ENCODE measurements around the gene XYLT2.

The XYLT2 gene

DNA sequence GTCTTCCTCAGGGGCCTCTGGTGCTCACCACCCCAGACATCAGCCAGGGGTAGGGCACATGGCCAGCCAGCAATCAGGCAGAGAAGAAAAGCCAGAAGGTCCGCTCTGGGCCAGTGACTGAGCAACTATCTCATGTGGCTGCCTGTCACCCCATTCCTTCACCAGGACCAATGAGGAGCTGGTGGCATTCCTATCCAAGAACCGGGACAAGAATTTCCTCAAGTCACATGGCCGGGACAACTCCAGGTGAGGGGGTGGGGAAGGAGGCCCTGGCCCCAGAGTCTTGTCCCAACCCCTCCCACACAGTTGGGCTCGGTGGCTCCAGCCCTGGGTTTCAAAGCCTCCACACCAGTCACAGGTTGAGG, 9.4 kb downstream of the XYLT2 start:
- H3K27ac ChIP-seq (ENCODE audit: low read depth, low read length): no peak overlapping the region
- H3K36me3 ChIP-seq (ENCODE audit: control insufficient read depth in 5 of 5, insufficient read depth in 5 of 5, low read length in 5 of 5): peaks cover 0 to 75% (median 70%) of the 10 kb centered on the region in 5 donors
- peaks cover 0 to 9% (median 4%) of the 10 kb centered on the region in 5 donors for H3K4me1 ChIP-seq (ENCODE audit: control insufficient read depth in 5 of 5, insufficient read depth in 5 of 5, low read length in 5 of 5)
- no peaks in the 10 kb centered on the region for H3K9me3 ChIP-seq (ENCODE audit: control insufficient read depth in 5 of 5, low read length in 5 of 5)
- no peak overlapping the region for H3K9ac ChIP-seq (ENCODE audit: low read length in 5 of 5)
- H3K27me3 ChIP-seq (ENCODE audit: control insufficient read depth in 5 of 5, insufficient read depth in 4 of 5, low read length in 5 of 5): no peaks in the 10 kb centered on the region
- H3K4me3 ChIP-seq (ENCODE audit: low read depth in 1 of 5, low read length in 5 of 5): no peak overlapping the region

DNA sequence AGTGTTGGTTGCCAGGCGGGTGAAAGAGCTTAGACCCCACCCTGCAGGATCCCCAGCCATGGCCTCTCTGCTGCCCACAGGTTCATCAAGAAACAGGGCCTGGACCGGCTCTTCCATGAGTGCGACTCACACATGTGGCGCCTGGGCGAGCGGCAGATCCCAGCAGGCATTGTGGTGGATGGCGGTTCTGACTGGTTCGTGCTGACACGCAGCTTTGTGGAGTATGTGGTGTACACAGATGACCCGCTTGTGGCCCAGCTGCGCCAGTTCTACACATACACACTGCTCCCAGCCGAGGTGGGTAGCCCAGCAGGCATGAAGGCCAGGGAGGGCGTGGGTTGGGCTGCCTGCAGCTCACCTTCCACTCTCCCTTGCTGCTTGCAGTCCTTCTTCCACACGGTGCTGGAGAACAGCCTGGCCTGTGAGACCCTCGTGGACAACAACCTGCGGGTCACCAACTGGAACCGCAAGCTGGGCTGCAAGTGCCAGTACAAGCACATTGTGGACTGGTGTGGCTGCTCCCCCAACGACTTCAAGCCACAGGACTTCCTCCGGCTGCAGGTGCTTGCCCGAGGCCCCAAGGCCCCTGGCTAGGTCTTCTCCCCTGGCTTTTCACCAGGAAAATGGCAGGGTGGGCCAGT, 9.9 kb downstream of the XYLT2 start:
- Histone ChIP-seq H3K36me3 (ENCODE audit: control insufficient read depth in 5 of 5, insufficient read depth in 5 of 5, low read length in 5 of 5) (peaks cover 0 to 80% (median 73%) of the 10 kb centered on the region in 5 donors), H3K4me1 (ENCODE audit: control insufficient read depth in 5 of 5, insufficient read depth in 5 of 5, low read length in 5 of 5) (peaks cover 0 to 9% (median 4%) of the 10 kb centered on the region in 5 donors), H3K9me3 (ENCODE audit: control insufficient read depth in 5 of 5, low read length in 5 of 5) (no peaks in the 10 kb centered on the region), H3K4me3 (ENCODE audit: low read depth in 1 of 5, low read length in 5 of 5) (no peak overlapping the region), H3K27me3 (ENCODE audit: control insufficient read depth in 5 of 5, insufficient read depth in 4 of 5, low read length in 5 of 5) (no peaks in the 10 kb centered on the region), H3K27ac (ENCODE audit: low read depth, low read length) (no peak overlapping the region), H3K9ac (ENCODE audit: low read length in 5 of 5) (no peak overlapping the region)

DNA sequence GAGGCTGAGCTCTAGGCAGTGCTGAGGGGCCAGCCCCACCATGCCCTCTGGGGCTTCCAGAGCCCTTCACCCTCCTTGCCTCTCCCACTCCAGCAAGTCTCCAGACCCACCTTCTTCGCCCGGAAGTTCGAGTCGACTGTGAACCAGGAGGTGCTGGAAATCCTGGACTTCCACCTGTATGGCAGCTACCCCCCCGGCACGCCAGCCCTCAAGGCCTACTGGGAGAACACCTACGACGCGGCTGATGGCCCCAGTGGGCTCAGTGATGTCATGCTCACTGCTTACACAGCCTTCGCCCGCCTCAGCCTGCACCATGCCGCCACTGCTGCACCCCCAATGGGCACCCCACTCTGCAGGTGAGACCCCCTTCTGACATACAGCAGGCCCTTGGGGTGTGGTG, 10.5 kb downstream of the XYLT2 start:
- peaks cover 0 to 9% (median 4%) of the 10 kb centered on the region in 5 donors for H3K4me1 ChIP-seq (ENCODE audit: control insufficient read depth in 5 of 5, insufficient read depth in 5 of 5, low read length in 5 of 5)
- H3K4me3 ChIP-seq (ENCODE audit: low read depth in 1 of 5, low read length in 5 of 5): no peak overlapping the region
- peaks cover 0 to 84% (median 73%) of the 10 kb centered on the region in 5 donors for H3K36me3 ChIP-seq (ENCODE audit: control insufficient read depth in 5 of 5, insufficient read depth in 5 of 5, low read length in 5 of 5)
- H3K9ac ChIP-seq (ENCODE audit: low read length in 5 of 5): no peak overlapping the region
- no peaks in the 10 kb centered on the region for H3K9me3 ChIP-seq (ENCODE audit: control insufficient read depth in 5 of 5, low read length in 5 of 5)
- no peaks in the 10 kb centered on the region for H3K27me3 ChIP-seq (ENCODE audit: control insufficient read depth in 5 of 5, insufficient read depth in 4 of 5, low read length in 5 of 5)
- H3K27ac ChIP-seq (ENCODE audit: low read depth, low read length): no peak overlapping the region

DNA sequence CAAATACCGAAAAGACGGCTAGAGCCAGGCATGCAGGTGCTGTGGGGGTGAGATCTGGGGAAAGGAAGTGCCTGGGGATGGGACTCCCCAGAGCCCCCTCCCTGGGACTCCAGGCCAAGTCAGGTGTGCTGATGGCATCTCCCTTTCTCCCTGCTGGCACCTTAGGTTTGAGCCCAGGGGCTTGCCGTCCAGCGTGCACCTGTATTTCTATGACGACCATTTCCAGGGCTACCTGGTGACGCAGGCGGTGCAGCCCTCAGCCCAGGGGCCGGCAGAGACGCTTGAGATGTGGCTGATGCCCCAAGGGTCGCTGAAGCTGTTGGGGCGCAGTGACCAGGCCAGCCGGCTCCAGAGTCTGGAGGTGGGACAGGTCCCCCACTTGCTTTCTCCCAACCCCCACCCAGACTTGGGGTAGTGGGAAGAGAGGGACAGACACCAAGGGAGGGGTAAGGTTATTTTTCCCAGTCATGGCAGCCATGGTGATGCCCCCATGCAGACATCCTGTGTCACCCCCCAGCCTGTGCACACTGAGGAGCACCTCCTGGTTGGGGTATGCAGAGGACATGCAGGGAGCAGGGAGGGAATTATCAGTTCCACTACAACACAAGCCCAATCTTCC, 11.1 kb downstream of the XYLT2 start:
- no peaks in the 10 kb centered on the region for H3K27me3 ChIP-seq (ENCODE audit: control insufficient read depth in 5 of 5, insufficient read depth in 4 of 5, low read length in 5 of 5)
- H3K9ac ChIP-seq (ENCODE audit: low read length in 5 of 5): no peak overlapping the region
- H3K9me3 ChIP-seq (ENCODE audit: control insufficient read depth in 5 of 5, low read length in 5 of 5): no peaks in the 10 kb centered on the region
- H3K27ac ChIP-seq (ENCODE audit: low read depth, low read length): no peak overlapping the region
- peaks cover 0 to 8% (median 4%) of the 10 kb centered on the region in 5 donors for H3K4me1 ChIP-seq (ENCODE audit: control insufficient read depth in 5 of 5, insufficient read depth in 5 of 5, low read length in 5 of 5)
- H3K36me3 ChIP-seq (ENCODE audit: control insufficient read depth in 5 of 5, insufficient read depth in 5 of 5, low read length in 5 of 5): peaks cover 0 to 83% (median 73%) of the 10 kb centered on the region in 5 donors
- no peak overlapping the region for H3K4me3 ChIP-seq (ENCODE audit: low read depth in 1 of 5, low read length in 5 of 5)

DNA sequence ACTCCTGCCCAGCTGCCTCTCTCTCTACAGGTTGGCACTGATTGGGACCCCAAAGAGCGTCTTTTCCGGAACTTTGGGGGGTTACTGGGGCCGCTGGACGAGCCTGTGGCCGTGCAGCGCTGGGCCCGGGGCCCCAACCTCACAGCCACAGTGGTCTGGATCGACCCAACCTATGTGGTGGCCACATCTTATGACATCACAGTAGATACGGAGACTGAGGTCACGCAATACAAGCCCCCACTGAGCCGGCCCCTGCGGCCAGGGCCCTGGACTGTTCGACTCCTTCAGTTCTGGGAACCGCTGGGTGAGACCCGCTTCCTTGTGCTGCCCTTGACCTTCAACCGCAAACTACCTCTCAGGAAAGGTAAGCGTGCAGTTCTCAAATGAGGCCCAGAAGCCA, 12.3 kb downstream of the XYLT2 start:
- Histone ChIP-seq H3K9me3 (ENCODE audit: control insufficient read depth in 5 of 5, low read length in 5 of 5) (no peaks in the 10 kb centered on the region), H3K4me3 (ENCODE audit: low read depth in 1 of 5, low read length in 5 of 5) (no peak overlapping the region), H3K27ac (ENCODE audit: low read depth, low read length) (no peak overlapping the region), H3K4me1 (ENCODE audit: control insufficient read depth in 5 of 5, insufficient read depth in 5 of 5, low read length in 5 of 5) (peaks cover 0 to 7% (median 4%) of the 10 kb centered on the region in 5 donors), H3K27me3 (ENCODE audit: control insufficient read depth in 5 of 5, insufficient read depth in 4 of 5, low read length in 5 of 5) (no peaks in the 10 kb centered on the region), H3K36me3 (ENCODE audit: control insufficient read depth in 5 of 5, insufficient read depth in 5 of 5, low read length in 5 of 5) (peaks cover 0 to 79% (median 69%) of the 10 kb centered on the region in 5 donors), H3K9ac (ENCODE audit: low read length in 5 of 5) (no peak overlapping the region)

DNA sequence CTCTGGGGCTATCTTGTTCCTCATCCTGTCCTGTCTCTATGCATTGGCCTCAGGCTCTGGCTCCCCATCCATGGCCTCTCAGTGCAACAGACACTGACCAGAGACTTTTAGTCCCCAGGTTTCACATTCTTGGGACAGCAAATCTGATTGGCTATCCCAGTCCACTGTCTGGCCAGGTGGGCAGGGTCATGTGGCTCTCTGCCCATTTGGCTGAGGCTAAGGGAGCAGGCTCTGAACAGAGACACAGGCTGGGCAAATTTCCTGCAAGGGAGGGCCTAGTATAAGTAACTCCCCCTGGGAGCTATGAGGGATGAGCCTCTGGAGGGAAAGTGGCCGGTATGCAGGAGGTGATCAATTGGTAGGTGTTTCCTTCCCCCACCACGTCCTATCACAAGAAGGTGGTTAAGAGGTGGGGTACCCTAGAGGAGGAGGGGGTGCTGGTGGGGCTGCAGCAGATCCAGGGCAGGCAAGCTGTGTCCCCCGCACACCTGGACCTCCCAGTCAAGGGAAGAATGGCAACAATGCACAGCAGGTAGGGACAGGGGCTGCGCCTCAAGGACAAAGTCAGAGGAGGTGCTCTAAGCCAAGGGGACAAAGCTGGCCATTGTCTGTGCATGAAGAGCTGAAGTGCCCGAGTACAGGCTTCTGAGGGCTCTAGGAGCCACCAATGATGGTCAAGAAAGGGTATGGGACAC, 13.2 kb downstream of the XYLT2 start:
- no peak overlapping the region for H3K9ac ChIP-seq (ENCODE audit: low read length in 5 of 5)
- H3K4me1 ChIP-seq (ENCODE audit: control insufficient read depth in 5 of 5, insufficient read depth in 5 of 5, low read length in 5 of 5): peaks cover 0 to 7% (median 4%) of the 10 kb centered on the region in 5 donors
- H3K9me3 ChIP-seq (ENCODE audit: control insufficient read depth in 5 of 5, low read length in 5 of 5): no peaks in the 10 kb centered on the region
- no peaks in the 10 kb centered on the region for H3K27me3 ChIP-seq (ENCODE audit: control insufficient read depth in 5 of 5, insufficient read depth in 4 of 5, low read length in 5 of 5)
- H3K36me3 ChIP-seq (ENCODE audit: control insufficient read depth in 5 of 5, insufficient read depth in 5 of 5, low read length in 5 of 5): peaks cover 0 to 69% (median 61%) of the 10 kb centered on the region in 5 donors
- H3K27ac ChIP-seq (ENCODE audit: low read depth, low read length): no peak overlapping the region
- no peak overlapping the region for H3K4me3 ChIP-seq (ENCODE audit: low read depth in 1 of 5, low read length in 5 of 5)

DNA sequence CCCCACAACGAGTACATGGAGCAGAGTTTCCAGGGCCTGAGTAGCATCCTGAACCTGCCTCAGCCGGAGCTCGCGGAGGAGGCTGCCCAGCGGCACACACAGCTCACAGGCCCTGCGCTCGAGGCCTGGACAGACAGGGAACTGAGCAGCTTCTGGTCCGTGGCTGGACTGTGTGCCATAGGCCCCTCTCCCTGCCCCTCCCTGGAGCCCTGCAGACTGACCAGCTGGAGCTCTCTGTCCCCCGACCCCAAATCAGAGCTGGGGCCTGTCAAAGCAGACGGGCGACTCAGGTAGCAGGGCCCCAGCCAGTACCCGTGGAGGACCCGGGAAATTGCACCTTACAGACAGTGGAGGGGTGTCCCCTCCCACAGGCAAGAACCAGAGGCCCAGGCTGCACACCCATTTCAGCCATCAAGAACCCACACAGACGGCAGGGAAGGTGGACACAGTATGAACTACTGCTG, 14.1 kb downstream of the XYLT2 start:
- no peaks in the 10 kb centered on the region for H3K27me3 ChIP-seq (ENCODE audit: control insufficient read depth in 5 of 5, insufficient read depth in 4 of 5, low read length in 5 of 5)
- H3K4me1 ChIP-seq (ENCODE audit: control insufficient read depth in 5 of 5, insufficient read depth in 5 of 5, low read length in 5 of 5): peaks cover 0 to 7% (median 4%) of the 10 kb centered on the region in 5 donors
- no peak overlapping the region for H3K4me3 ChIP-seq (ENCODE audit: low read depth in 1 of 5, low read length in 5 of 5)
- H3K9ac ChIP-seq (ENCODE audit: low read length in 5 of 5): no peak overlapping the region
- peaks cover 0 to 62% (median 57%) of the 10 kb centered on the region in 5 donors for H3K36me3 ChIP-seq (ENCODE audit: control insufficient read depth in 5 of 5, insufficient read depth in 5 of 5, low read length in 5 of 5)
- H3K9me3 ChIP-seq (ENCODE audit: control insufficient read depth in 5 of 5, low read length in 5 of 5): no peaks in the 10 kb centered on the region
- no peak overlapping the region for H3K27ac ChIP-seq (ENCODE audit: low read depth, low read length)

DNA sequence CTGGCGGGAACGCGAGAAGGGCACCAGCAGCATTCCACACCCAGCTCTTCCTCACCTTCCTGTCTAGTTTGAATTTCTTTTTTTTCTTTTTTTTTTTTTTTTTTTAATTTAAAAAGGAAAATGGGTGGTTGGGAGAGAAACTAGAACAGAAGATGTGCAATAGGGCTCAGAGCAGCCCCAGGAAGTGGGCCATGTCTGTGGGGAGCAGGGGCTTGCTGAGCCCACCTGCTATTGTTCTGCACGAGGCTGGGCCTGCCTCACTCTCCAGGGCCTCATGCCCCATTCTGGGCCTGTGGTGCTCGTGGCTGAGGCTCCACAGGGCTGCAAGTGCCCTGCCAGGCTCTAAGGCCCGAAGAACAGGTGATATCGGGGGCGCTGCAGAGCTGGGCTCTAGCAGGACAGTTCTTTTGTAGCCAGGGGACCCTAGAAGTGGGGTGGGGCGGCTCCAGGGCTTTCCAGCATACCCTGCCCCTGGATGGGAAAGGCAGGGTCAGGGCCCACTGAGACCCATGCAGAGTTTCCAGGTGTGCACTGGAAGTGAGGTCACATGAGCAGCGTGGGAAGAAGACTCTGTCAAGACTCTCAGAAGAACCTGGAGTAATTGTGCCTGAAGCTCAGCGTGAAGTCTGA, 14.7 kb downstream of the XYLT2 start:
- no peak overlapping the region for H3K9ac ChIP-seq (ENCODE audit: low read length in 5 of 5)
- no peak overlapping the region for H3K4me3 ChIP-seq (ENCODE audit: low read depth in 1 of 5, low read length in 5 of 5)
- H3K4me1 ChIP-seq (ENCODE audit: control insufficient read depth in 5 of 5, insufficient read depth in 5 of 5, low read length in 5 of 5): peaks cover 0 to 7% (median 4%) of the 10 kb centered on the region in 5 donors
- H3K27me3 ChIP-seq (ENCODE audit: control insufficient read depth in 5 of 5, insufficient read depth in 4 of 5, low read length in 5 of 5): no peaks in the 10 kb centered on the region
- peaks cover 0 to 61% (median 56%) of the 10 kb centered on the region in 5 donors for H3K36me3 ChIP-seq (ENCODE audit: control insufficient read depth in 5 of 5, insufficient read depth in 5 of 5, low read length in 5 of 5)
- H3K27ac ChIP-seq (ENCODE audit: low read depth, low read length): no peak overlapping the region
- H3K9me3 ChIP-seq (ENCODE audit: control insufficient read depth in 5 of 5, low read length in 5 of 5): no peaks in the 10 kb centered on the region

DNA sequence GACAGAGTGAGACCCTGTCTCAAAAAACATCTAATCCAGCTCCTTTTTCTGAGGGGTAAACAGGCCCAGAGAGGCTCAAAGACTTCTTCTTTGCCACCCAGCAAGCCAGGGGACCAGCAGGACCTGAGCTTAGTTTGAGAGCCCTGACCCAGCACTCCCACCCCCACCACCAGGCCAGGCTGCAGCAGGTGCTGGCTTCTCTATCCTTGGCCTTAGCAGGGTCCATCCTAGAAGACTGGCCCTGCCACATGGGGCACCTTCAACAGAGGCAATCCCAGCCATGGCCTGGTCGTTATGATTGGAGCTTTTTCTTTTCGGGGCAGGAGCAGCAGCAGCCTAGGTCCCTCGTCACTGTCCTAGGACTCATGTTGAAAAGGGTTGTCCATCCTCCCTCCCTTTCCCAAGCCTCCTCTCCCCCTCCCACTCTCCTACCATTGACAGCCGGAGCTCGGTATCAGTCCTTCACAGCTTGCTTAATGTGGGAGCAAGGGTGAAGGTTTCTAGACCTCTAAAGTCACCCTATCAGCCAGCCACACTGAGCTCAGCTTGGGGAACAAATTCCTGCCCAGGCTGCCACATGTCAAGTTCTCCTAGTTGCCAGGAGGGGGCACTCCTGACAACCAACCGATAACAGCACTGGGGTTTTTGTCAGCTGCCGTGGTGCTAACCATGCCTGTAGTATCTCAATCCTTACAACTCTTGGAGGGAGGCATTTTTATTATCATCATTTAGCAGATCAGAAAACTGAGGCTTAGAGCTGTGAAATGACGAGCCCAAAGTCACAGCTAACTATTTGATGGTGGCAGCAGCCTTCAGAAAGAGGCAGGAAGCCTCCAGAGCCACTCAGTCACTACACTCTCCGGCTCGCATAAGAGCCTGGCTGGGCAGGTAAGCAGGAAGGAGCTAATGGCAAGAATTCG, 15.9 kb downstream of the XYLT2 start:
- peak overlapping the region in 1 of 5 donors; percentile 11 for H3K9ac ChIP-seq (ENCODE audit: low read length in 5 of 5)
- H3K27me3 ChIP-seq (ENCODE audit: control insufficient read depth in 5 of 5, insufficient read depth in 4 of 5, low read length in 5 of 5): no peaks in the 10 kb centered on the region
- H3K4me3 ChIP-seq (ENCODE audit: low read depth in 1 of 5, low read length in 5 of 5): no peak overlapping the region
- H3K27ac ChIP-seq (ENCODE audit: low read depth, low read length): no peak overlapping the region
- H3K4me1 ChIP-seq (ENCODE audit: control insufficient read depth in 5 of 5, insufficient read depth in 5 of 5, low read length in 5 of 5): peaks cover 0 to 7% (median 4%) of the 10 kb centered on the region in 5 donors
- H3K36me3 ChIP-seq (ENCODE audit: control insufficient read depth in 5 of 5, insufficient read depth in 5 of 5, low read length in 5 of 5): peaks cover 0 to 61% (median 54%) of the 10 kb centered on the region in 5 donors
- H3K9me3 ChIP-seq (ENCODE audit: control insufficient read depth in 5 of 5, low read length in 5 of 5): no peaks in the 10 kb centered on the region
